ENCODE data around the gene SSBP3.
"Not testable (repeated sequence)": the region's sequence is repeated elsewhere in the genome, so short reads cannot be mapped to it uniquely, and the experiment has no call there.

The SSBP3 gene

DNA sequence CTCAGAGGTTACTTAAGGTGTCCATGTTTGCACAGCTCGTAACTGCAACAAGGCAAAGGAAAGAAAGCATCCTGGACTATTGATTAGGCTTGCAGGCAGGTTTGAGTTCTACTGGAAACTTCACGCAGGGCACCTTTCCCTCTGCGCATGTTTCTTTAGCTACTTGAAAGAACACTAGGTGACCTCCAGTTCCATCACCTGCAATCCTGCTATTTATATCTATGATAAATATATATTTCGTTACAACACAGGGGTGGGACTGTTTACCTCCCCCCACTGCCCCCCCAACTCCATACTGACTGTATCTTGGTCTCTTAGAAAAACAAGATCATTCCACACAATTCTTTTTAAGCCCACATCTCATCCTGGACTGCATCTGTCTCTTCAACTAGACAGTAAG lies 12.1 kb downstream of the SSBP3 start:
- DNase-seq (ENCODE audit: low read depth in 1 of 2, low spot score in 1 of 2), result no peak

DNA sequence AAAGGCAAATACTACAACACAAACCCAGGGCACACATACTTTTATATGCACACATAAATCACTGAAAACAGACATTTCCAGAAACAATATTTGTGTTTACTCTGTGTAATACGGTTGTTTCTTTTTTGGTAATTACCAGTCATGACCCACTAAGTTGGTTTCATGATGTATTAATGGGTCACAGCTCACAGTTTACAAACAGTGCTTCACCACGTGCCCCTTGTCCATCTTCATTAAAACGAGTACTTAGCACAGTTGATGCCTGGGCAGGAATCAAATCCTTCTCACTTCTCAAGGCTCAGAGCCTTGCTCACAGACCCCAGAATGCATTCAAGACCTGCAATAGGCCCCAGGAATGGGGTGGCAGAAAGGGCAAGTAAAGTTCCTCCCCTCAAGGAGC lies 13.8 kb downstream of the SSBP3 start:
- DNase-seq (ENCODE audit: low read depth in 1 of 2, low spot score in 1 of 2), result no peak

GRCh38 chr1:54391450-54392209 lies 14.6 kb downstream of the SSBP3 start:
- no peak for DNase-seq (ENCODE audit: low read depth in 1 of 2, low spot score in 1 of 2)

DNA sequence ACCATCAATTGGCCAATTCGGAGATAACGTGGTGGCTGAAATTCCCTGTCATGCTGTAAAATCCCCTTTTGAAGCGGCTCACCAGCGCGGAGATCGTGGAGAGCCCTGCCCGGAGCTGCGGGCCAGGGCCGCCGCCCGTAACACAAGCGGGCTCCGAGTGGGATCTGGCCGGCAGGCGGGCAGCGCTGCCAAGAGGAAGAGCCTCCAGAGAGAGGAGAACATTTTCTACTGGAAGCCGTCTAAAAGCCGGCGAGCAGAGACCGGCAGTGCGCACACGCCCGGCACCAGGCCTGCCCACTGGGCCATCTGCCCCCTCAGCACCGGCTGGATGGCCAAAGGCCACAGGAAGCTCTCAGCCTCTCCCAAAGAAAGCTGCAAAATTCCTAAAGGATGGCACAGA lies 15.5 kb downstream of the SSBP3 start:
- DNase-seq (ENCODE audit: low read depth in 1 of 2, low spot score in 1 of 2), result no peak

GRCh38 chr1:54389608-54390007 lies 16.6 kb downstream of the SSBP3 start:
- not testable (repeated sequence) for DNase-seq (ENCODE audit: low read depth in 1 of 2, low spot score in 1 of 2)

GRCh38 chr1:54387419-54387818 lies 18.8 kb downstream of the SSBP3 start:
- no peak for DNase-seq (ENCODE audit: low read depth in 1 of 2, low spot score in 1 of 2)

GRCh38 chr1:54385727-54386022 lies 20.5 kb downstream of the SSBP3 start:
- DNase-seq (ENCODE audit: low read depth in 1 of 2, low spot score in 1 of 2), result no peak

GRCh38 chr1:54384918-54385726 lies 21.1 kb downstream of the SSBP3 start:
- DNase-seq (ENCODE audit: low read depth in 1 of 2, low spot score in 1 of 2), result no peak

DNA sequence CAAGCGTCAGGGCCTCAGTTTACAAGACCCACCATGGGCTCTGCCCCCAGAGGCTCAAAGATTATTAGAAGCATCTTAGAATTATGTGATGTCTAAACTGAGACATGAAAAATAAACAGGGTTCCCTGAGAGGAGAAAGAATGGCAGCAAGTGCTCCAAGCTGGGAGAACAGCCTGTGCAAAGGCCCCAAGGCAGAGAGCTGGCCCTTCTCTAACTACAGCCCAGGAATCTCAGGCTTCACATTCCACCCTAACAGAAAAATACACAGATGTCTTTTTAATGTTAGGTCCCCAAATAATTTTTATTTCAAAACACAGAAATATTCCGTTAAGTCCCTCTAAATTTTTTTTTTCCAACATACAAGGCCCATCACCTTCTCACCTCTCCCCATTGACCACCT lies 21.7 kb downstream of the SSBP3 start:
- no peak for DNase-seq (ENCODE audit: low read depth in 1 of 2, low spot score in 1 of 2)

GRCh38 chr1:54381524-54381923 lies 24.7 kb downstream of the SSBP3 start:
- DNase-seq (ENCODE audit: low read depth in 1 of 2, low spot score in 1 of 2), result no peak

DNA sequence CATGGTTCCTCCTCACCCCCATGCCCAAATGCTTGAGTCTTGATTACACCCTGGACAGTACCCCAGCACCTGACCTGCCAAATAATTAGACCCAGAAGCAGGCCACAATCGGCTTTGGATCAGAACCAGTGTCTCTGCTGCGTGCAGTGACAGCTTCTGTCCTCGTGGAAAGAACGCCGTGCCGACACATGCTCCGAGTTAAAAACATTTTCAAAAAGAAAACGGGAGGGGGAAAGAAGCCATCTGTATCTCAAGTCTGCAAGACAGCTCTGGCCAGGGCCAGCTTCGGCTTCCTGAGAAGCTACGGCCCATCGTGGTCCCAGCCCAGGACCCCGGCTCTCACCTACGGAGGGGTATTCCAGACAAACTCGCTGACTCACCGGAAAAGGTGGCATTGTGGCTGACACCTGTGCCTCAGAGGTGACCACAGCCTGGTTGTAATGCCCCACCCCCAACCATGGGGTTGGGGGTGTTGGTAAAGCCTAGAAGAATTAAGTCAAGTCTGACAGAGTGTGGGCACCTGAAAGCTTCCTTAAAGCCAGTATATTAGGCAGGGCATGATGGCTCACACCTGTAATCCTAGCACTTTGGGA lies 25.8 kb downstream of the SSBP3 start:
- DNase-seq (ENCODE audit: low read depth in 1 of 2, low spot score in 1 of 2), result no peak

DNA sequence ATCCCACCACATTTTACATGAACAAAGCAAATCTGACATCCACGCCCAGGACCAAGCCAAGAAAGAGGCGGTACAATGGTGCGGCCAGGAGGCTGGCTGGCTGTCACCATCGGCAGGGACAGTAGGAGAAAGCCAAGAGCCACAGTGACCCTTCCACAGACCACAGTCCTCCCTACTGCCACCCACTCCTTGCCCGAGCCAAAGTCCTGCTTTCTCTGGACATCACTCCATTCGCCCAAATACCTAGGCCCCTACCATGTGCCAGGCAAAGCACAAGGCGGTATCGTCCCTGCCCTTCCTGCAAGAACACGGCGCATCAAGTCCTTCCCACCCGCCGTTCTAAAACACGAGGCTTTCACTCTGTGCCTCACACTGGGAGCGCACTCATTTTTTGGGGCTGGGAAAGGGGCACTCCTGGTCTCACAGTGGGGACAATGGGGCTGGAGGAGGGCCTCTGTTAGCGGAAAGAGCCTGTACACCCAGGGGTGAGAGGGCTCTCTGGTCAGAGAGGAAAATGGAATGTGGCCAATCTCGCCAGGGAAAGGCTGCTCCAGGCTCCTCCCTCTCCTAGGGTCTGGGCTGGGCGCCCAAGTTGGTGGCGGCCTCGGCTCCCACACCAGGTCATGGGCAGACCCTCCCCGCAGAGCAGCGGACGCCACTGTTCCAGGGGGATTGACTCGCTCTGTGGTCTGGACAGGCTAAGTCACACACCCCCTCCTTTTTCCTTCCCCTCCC lies 26.5 kb downstream of the SSBP3 start:
- DNase-seq (ENCODE audit: low read depth in 1 of 2, low spot score in 1 of 2), result no peak

- DNase-seq (ENCODE audit: low read depth in 1 of 2, low spot score in 1 of 2), result no peak
Observed at GRCh38 chr1:54378874-54379554, 27.2 kb downstream of the SSBP3 start.

DNA sequence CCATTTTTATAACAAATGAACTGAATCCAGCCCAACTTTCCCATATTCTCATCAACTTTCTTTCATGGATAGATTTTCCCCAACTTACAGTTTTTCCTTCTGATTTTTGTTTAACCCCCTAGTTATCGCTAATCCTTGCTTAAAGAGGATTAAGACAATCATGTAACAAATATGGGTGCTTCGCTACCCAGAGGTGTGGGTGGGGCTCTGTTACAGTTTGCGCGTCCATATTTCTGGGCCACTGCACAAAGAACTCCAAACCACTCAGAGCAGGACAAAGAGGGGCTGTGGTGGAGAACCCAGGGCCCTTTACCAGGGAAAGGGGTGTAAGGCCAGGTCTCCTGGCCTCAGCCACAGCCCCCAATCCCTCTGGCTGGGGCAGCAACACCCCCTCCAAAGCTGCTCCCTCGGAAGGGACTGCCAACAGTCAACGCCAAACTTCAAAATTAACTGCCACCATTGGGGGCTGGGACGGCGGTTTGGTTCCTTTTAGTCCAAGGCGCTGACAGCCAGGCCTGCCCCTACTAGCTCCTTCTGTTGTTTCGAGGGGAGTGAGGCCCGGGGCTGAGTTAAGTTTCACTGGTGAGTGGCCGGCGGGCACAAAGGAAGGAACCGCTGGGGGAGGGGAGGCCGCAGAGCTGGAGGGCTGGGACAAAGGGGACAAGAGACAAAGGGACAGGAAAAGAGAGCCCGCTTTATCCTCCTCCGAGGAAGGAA lies 27.9 kb downstream of the SSBP3 start:
- no peak for DNase-seq (ENCODE audit: low read depth in 1 of 2, low spot score in 1 of 2)

GRCh38 chr1:54377040-54377691 lies 29.0 kb downstream of the SSBP3 start:
- DNase-seq (ENCODE audit: low read depth in 1 of 2, low spot score in 1 of 2), result no peak

DNA sequence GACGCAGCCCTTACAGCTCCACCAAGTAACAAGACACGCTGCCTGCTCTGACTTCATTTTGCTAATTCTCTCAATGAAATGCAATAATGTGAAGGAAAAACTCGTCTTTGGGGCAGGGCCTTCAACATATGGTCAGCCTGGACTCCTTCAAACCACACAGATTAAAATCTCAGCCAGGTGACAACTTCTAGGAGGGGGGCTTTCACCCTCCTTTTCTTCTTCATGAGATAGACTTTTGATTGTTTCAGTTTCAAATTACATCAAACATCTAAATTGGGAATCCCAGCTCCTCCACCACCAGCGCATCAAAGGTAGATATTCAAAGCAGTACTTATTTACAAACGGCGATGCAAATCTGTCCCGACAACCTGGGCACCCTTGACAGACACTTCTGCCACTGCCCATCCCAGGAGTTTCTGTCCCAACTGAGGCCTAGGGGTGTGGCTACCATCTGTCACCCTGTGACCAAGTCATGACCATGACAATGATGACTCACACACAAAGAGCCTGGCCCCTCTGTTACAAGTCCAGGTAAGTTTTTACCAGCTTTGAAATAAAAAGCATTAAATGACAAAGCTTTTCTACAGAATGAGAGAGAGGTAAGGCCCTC lies 29.7 kb downstream of the SSBP3 start:
- DNase-seq (ENCODE audit: low read depth in 1 of 2, low spot score in 1 of 2), result no peak

GRCh38 chr1:54375712-54376429 lies 30.3 kb downstream of the SSBP3 start:
- DNase-seq (ENCODE audit: low read depth in 1 of 2, low spot score in 1 of 2), result no peak

DNA sequence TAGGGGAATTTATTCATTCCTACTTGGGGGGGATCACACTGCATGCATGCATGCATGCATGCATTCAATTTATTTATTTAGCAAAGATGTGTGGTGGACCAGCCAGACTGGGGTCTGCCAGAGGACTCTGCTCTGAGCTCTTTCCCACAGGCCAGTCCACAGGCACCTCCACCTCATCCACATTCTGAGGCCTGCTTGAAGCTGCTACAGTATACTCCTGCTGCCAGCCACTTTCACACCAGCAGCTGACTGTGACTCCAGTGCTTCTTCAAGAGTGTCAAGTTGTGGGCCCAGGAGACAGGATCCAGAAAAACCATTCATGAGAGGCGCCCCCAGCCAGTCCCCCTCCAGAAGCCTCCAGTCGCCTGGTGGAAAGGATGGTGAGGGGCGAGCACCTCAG lies 30.9 kb downstream of the SSBP3 start:
- no peak for DNase-seq (ENCODE audit: low read depth in 1 of 2, low spot score in 1 of 2)

- no peak for DNase-seq (ENCODE audit: low read depth in 1 of 2, low spot score in 1 of 2)
Observed at GRCh38 chr1:54374766-54375165, 31.4 kb downstream of the SSBP3 start.

All from stimulated activated CD4-positive, alpha-beta T cell treated with anti-CD3 and anti-CD28 coated beads, Interleukin-15, amount 100 ng/mL, for 1 hour (primary cell).